ENCODE data around the gene LIMS2.

The LIMS2 gene

DNA sequence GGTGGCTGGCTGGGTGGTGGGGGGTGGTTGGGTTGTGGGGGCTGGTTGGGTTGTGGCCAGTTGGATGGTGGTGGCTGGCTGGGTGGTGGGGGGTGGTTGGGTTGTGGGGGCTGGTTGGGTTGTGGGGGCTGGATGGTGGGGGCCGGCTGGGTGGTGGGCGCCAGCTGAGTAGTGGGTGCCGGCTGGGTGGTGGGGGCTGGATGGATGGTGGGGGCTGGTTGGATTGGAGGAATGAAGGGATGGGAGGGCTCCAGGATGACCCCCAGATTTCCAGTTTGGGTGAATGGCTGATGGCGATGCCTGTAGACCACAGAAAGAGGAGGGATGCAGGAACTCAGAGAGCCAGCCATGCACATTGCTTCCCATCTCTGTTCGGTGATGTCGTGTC, 56.1 kb downstream of the LIMS2 start:
- DNase-seq: peak; percentile 38

DNA sequence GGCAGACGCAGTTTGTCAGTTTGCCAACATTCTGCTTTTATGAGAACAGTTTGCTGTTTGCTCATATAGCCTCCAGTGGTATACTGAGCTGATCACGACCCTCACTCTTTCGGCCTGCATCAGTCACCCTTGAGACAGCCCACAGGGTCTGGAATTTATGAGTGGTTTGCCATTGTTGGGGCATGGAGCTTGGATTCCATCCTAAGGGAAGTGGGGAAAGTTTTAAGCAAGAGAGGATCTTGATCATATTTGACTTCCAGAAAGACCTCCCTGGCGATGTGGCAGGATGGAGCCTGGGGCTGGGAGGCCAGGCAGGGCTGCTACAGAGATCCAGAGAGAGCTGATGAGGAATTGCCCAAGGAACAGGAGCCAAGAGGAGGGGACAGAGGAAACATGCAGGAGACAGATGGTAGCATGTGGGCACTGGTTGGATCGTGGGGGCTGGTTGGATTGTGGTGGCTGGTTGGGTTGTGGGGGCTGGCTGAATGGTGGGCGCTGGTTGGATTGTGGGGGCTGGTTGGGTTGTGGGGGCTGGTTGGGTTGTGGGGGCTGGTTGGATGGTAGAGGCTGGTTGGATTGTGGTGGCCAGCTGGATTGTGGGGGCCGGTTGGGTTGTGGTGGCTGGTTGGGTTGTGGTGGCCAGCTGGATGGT, 56.7 kb downstream of the LIMS2 start:
- peak; percentile 33 for DNase-seq

DNA sequence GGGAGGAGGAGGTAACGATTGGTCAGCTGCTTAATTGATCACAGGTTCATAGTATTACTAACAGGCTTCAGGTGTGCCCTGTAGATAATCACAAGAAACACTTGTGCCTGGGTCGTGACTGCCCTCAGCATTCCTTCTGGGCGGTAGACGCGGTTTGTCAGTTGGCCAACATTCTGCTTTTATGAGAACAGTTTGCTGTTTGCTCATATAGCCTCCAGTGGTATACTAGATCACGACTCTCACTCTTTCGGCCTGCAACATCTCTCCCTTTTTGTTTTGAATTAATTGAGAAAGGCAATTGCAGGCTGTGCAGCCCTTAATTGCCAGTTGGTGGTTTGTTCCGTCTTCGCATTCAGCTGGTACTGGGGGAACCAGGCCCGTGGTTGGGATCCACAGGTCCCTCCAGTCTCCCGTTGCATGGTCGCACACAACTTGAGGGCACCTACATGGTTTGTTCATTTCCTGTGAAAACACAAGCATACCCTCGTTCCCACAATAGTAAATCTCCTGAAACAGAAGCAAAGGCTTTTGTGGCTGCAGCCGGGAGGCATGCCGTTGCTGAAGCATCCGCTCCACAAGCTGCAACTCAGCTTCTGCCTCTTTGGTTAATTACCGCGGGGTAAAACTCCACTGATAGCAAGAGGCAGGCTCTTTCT, 59.7 kb downstream of the LIMS2 start:
- peak; percentile 46 for DNase-seq

DNA sequence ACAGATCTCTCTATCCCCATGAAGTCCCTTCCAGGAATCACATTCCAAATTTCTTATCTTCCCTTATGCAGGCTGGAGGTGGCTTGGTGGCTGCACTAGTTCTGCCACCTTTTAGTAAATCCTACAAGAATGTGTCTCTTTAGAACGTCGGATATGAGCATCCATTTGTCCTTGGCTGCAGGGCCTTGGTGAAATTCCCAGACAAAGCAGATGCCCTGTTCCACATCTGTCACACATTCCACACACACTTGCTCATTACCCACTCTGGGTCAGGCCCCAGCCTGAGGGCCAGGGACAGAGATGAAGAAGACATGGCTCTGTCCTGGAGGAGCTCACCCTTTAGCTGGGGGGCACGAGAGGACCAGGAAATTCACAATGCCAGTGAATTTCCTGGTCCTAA, 60.6 kb downstream of the LIMS2 start:
- DNase-seq: peak; percentile 36

DNA sequence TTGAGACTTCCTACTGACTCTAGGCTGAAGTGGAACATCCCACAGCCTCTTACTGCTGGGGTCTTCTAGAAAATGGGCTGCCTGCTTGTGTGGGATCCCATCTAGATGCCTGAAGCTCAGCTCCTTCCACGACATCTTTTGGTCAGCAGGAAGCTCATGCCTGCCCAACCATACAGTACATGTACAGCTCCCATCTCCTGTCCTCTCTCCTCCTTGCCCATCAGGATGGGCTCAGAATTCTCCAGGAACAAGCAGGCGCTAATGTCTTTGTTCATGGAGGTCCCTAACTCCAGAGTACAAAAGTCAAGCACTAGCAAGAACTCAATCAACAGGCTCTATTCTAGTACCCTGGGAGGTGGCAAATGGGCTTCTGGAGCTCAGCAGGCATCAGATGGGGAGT, 61.1 kb downstream of the LIMS2 start:
- peak; percentile 12 for DNase-seq

DNA sequence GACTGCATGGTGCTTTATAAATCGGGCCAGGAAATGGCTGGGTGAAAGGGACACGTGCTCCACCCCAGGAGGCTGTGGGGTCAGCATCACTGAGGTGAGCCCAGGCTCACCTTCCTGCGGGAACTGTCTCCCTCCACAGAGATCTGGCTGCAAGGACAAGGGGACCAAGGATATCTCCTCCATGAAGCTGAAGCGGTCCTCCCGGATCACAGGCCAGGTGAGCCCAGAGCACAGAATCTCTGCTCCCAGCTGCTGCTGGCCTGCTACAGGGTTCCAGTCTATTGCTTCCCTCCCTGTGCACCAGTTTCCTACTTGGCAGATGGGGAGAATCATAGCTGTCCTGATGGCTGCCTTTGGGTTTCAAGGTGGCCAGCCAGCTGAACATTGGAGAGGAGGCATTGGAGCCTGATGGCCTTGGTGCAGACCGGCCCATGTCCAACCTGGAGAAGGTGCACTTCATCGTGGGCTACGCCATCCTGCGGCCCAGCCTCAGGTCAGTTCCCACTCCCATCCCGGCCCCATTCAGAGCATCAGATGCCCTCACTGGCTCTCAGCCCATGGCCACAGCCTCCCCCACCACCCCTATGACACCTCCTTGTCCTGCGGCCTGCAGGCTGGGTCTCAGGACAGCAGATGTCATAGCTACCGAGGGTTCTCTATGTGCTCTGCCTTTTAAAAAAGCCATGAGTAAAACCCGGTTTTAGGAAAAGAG, 63.1 kb downstream of the LIMS2 start:
- DNase-seq: peak; percentile 27

DNA sequence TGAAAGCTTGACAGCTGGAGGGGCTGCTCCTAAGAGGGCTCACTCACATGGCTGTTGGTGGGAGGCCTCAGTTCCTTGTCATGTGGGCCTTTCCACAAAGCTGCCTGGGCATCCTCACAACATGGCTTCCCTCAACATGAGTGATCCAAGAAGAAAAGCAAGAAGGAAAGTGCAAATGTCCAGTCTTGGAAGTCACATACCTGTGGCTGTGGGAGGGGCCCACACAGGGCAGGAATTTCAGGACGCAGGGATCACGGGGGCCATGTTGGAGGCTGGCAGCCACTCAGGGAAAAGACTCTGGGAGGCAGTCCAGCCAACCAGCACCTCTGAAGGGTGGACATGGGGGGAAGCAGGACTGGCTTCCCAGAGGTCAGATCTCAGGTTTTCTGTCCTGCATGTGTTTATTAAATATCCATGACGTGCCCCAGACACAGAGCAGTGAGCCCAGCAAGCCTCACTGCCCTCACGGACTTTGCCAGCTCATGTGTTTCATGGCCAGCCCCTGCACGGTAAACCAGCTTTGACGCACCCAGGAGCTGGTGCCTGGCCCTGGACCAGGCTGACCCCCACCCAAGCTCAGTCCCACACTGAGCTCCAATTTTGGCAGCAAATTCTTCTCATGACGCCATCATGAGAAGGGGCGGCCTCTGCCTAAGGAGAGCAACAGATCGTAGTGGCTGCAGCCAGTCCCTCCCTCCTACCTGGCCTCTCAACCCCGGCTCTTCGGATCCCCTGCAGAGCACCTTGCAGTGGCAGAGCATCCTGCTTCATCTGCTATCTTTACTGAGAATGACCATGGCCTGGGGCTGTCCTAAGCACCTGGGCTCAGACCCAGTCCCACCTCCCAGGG, 64.0 kb downstream of the LIMS2 start:
- peak; percentile 36 for DNase-seq

DNA sequence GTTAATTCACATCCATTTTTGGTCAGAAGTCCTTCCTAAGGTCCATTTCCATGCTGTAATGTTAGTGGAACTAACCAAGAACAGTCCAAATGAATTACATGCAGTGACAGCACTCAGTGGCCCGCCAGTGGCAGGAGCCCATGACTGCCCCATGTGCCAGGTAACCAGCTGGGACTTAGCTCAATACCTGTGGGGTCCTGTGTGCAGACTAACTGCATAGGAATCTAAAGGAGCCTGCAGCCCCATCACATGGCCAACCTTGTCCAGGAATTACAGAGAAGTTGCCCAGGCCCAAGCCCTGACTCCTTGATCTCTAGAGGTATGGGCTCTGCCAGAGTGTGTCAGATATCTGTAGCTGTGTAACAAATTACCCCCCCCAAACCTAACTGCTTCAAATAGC, 64.8 kb downstream of the LIMS2 start:
- peak; percentile 37 for DNase-seq

DNA sequence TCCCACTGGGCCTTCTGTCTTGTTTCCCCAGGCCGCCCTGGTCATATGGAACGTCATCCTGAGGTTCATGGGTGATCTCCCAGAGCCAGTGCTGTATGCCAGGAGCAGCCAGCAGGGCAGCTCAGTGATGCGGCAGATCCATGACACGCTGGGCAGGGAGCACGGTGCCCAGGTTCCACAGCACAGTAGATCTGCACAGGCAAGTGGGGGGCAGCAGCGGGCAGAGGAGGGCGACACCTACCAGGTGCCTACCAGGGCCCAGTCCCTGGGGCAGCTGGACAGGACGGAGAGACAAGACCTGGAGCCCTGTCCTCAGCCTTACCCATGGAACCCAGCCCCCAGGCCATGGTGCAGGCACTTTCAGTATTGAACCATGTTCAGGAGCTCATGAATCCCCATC, 65.5 kb downstream of the LIMS2 start:
- peak; percentile 50 for DNase-seq

DNA sequence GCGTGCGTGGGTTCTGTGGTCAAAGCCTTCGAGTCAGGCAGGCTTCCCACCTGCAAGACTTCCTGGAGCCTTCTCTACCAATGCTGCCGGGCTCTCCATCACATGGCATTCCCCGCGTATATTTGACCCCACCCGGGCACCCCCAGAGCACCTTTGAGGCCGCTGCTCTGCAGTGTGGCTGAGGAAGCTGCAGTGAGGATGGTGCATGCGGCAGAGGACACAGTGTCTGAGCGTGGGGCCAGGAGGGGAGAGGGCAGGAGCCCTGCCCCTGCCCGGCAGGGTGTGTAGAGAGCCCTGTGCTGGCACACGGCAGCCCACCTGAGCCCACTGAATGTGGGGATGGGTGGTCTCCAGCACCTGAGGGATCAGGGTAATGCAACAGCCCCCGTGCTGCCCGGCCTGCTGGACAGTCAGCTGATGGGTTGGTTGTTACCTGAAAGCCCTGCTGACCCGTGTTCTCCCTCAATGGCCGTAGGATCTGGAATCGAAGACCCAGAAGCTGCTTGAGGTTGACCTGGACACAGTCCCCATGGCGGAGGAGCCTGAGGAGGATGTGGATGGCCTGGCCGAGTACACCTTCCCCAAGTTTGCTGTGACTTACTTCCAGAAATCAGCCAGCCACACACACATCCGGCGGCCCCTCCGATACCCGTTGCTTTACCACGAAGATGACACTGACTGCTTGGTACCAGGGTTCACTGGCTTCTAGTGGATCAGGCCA, 66.1 kb downstream of the LIMS2 start:
- peak; percentile 41 for DNase-seq

DNA sequence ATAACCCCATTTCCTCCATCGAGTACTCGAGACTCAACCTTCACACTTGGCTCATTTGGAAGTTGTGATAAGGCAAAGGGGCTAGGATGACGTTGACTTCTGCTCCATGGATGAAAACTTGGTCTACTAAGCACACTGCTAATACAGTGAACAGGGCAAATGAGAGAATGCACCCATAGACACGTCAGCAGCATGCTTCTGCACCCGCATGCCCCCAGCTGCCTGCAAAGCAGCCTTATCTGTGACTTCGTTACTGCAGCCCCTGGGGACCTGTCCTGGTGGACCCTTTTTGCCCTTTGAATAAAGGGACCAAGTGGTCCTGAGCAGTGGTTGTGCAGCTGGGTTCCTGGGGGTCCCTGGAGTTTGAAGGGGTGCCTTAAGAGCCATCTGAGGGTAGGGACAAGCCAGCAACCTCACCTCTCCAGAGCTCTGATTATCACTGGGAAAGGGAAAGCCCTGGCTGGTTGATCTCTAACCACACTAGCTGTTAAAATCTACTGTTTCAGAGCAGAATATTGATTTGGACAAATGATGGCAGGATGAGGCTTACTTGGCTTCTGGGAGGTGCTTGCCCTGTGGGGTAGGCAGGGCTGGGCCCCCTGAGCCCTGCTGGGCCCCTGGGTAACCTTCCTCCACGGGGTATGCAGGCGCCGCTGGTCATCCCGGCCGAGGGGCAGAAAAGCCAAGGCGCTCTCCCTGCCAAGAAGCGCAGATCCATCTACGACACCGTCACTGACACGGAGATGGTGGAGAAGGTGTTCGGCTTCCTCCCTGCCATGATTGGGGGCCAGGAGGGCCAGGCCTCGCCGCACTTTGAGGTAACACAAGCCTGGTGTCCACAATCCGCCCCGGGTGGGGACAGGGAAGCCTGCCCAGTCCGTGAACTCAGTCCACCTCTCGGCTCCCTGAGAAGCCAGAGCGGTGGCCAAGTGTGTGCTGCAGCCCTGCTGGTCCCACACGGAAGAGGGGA, 67.0 kb downstream of the LIMS2 start:
- DNase-seq: peak; percentile 60

DNA sequence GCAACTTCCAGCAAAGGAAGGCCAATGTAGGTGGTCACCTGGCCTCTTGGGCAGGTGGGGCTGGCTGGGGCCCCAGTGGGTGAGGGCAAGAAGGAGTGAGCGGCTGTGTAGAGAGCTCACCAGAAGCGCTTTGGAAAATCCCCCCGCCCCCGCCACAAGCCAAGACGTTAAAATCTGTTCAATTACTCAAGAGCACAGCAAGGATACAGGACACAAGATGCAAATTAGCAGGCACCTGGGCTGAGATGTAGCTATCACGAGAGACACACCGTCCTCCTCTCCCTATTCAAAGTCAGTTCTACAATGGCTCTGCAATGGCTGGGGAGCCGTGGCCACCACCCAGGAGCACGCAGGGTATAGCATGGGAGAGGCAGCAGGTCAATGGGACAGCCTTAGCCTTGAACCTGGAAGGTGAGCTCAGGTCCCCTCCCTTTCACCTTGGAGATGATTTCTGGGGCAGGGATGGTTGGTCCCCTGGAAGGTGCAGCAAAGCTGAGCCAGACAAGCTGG, 67.9 kb downstream of the LIMS2 start:
- peak; percentile 31 for DNase-seq

DNA sequence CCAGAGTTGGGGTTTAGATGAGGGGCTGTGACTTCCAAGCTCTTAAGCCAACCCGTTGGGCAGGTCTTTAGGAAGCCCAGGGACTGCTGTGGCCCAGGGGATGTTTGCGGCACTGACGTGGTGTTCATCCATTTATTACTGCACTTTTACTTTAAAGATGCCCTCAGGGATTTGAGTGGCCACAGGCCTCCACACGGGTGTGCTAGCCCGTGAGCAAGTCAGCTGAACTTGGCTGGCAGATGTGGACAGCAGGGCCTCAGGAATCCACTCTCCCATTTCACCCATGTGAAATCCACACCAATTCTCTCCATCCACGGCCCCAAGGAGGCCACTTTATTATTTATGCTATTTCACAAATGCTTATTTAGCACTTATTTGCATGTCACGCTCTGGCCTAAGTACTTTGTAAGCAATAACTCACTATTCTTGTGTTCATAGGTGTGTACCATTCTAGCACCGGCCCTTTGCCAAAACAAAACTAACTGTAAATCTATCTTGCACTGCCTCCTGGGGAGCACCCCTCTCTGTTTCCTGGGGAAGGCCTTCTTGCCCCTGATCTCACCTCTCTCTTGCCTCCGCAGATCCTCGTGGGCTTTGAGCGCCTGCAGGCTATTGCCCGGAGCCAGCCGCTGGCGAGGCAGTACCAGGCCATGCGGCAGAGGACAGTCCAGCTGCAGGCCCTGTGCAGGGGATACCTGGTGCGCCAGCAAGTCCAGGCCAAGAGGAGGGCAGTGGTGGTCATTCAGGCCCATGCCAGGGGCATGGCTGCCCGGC, 68.5 kb downstream of the LIMS2 start:
- peak; percentile 48 for DNase-seq

DNA sequence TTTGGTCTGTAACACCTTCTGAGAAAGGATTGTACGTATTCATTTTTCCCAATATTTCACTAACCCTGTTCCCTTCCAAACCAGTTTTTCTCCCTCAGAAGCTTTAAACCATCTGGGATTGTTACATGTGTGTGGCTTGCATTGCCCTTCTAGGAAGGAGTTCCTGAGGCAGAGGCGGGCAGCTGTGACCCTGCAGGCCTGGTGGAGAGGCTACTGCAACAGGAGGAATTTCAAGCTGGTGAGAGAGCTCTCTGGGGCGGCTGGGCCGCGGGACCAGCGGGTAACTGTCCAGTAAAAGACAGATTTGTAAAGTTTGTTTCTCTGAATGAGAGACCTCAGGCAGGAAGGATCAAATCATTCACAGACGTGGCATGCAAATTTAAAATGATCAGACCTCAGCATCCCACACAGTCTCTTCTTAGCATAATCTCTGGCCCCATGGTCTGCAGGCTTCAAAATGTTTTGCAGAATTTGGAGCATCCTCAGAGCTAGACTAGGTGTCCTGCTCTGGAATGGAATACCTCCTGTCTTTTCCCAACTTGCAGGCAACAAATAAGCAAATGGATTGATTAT, 69.6 kb downstream of the LIMS2 start:
- peak; percentile 31 for DNase-seq

DNA sequence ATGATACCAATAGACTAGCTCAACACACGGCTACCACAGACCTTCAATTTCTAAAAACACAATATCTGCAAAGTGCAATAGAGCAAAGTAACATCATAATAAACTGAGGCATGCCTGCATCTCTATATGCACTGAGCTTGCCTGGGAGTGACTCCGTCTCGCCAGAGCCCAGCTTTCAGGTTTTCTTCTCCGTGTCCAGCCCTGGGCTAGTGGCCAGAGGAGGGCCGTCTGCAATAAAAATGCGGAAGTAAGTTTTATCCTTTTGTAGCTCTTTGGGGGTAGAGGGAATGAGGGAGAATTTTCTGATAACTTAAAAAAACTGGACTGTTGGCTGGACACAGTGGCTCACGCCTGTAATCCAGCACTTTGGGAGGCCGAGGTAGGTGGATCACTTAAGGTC, 70.3 kb downstream of the LIMS2 start:
- peak; percentile 2 for DNase-seq

DNA sequence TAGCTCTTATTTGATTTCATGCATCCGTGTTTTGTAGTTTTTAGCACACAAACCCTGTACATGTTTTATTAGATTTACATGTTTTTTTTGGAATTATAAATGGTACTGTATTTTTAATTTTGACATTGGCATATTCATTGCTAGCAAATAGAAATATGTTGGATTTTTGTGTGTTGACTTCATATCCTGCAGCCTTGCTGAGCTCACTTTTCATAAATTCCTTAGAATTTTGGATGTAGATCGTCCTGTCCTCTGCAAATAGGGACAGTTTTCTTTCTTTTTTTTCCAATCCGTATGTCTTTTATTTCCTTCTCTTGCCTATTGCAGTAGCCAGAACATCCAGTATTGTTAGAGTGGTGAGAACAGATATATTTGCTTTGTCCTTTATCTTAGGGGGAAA, 76.1 kb downstream of the LIMS2 start:
- no peak for DNase-seq

DNA sequence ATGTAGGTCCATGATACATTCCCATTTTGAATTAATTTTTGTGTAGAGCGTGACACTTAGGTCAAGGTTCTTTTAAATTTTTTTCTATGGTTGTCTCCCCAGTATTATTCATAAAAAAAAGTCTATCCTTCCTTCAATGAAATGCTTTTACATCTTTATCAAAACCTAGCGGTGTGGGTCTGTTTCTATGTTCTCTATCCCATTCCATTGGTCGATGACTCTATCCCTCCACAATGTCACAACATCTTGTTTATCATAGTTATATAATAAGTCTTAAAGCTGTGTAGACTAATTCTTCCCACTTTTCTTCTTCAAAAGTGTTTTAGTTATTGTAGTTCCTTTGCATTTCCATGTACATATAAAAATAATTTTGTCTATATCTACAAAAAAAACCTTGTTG, 76.6 kb downstream of the LIMS2 start:
- no peak for DNase-seq

DNA sequence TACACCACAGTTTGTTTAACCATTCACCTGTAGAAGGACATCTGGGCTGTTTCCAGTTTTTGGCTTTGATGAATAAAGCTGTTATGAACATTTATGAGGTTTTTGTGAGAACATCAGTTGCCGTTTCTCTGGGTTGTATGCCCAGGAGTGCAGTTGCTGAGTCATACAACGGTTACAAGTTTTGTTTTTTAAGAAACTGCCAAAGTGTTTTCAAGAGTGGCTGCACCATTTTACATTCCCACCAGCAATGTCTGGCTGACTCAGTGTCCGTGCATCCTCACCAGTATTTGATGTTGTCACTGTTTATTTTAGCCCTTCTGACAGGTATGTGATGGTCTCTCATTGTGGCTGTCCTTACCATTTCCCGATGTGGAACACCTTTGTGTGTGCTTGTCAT, 77.3 kb downstream of the LIMS2 start:
- peak; percentile 3 for DNase-seq

DNA sequence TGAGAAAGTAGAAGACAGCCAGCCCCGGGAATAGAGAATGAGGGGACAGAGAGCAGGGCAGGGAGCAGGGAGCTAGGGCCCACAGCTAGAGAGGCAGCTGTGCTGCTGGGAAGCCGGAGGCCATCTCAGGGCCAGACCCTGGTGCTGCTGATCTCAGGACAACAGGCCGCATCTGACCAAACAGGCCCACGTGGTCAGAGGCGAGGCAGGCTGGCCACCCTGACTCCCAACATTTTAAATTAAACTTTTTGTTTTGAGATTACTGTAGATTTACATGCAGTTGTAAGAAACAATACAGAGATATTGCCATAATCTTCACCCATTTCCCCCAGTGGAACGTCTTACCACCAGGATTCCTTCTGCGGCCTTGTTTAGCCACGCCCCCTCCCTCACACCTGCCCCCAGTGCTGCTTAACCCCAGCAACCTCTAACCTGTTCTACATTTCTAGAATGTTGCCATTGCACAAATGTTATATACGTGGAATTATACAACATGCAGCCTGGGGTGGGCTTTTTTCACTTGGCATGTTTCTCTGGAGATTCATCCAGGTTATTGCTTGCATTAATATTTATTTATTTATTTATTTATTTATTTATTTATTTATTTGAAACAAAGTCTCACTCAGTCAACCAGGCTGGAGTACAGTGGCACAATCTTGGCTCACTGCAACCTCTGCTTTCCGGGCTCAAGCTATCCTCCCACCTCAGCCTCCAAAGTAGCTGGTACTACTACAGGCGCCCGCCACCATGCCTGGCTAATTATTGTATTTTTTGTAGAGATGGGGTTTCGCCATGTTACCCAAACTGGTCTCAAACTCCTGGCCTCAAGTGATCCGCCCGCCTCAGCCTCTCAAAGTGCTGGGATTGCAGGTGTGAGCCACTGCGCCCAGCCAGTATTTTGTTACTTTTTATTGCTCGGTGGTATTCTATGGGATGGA, 78.0 kb downstream of the LIMS2 start:
- peak; percentile 33 for DNase-seq
